Lung (tissue), 12 donors: ENCODE measurements around the gene HSPG2. TPM values are rescaled to one million over a fixed set of nuclear protein-coding genes. Genes with fewer than 3 reads are reported as not detected.

ENCODE experiments used
- ATAC-seq: fragments of 200-7000 bp; cut with Tn5 transposase; one replicate; pipeline ENCODE4 v1.9.1; 2020; ENCODE audit warnings: moderate number of reproducible peaks; ENCODE audit not compliant: insufficient read depth, low FRiP score
- DNase-seq, 3 donors: peaks; one replicate each; pipeline ENCODE4 v3.0.0-alpha.2; 2013 to 2017
- H3K27ac ChIP-seq, 2 donors: one replicate each; pipeline ENCODE4 v1.5.1; 2013; ENCODE audit warnings: mild to moderate bottlenecking in 2 of 2, moderate library complexity in 2 of 2, control low read depth in 1 of 2, inconsistent platforms in 1 of 2, low read depth in 1 of 2, low read length in 1 of 2
- H3K27me3 ChIP-seq, 3 donors: one replicate each; pipeline ENCODE4 v1.5.1; 2013; ENCODE audit warnings: low read length in 2 of 3; ENCODE audit not compliant: control insufficient read depth in 3 of 3, insufficient read depth in 3 of 3
- H3K36me3 ChIP-seq, 4 donors: one replicate each; pipeline ENCODE4 v1.5.1; 2013; ENCODE audit warnings: low read length in 4 of 4, mild to moderate bottlenecking in 1 of 4, moderate library complexity in 1 of 4; ENCODE audit not compliant: control insufficient read depth in 4 of 4, insufficient read depth in 4 of 4
- H3K4me1 ChIP-seq, 5 donors: one replicate each; pipeline ENCODE4 v1.5.1; 2013; ENCODE audit warnings: low read length in 5 of 5, mild to moderate bottlenecking in 2 of 5, moderate library complexity in 1 of 5; ENCODE audit not compliant: control insufficient read depth in 5 of 5, insufficient read depth in 5 of 5
- H3K4me3 ChIP-seq: one replicate; pipeline ENCODE4 v1.5.1; 2013; ENCODE audit warnings: mild to moderate bottlenecking, control low read depth, moderate library complexity
- H3K9ac ChIP-seq, 2 donors: one replicate each; pipeline ENCODE4 v1.5.1; 2013; ENCODE audit warnings: low read length in 2 of 2, control low read depth in 1 of 2; ENCODE audit not compliant: insufficient read depth in 1 of 2
- H3K9me3 ChIP-seq, 4 donors: one replicate each; pipeline ENCODE4 v1.5.1; 2013; ENCODE audit warnings: low read length in 3 of 4, mild to moderate bottlenecking in 1 of 4, moderate library complexity in 1 of 4; ENCODE audit not compliant: control insufficient read depth in 4 of 4, insufficient read depth in 3 of 4
- WGBS, 2 donors: extraction: QIAGEN DNeasy Blood & Tissue Kit; methylation state at CpG; one replicate each; pipeline ENCODE4 v1.1.7; 2013; 5-methylcytosine and 5-hydroxymethylcytosine counted together
- polyA plus RNA-seq, 2 donors: library from polyadenylated mRNA; stranded (reverse); fragments of 200-250 nt; gene quantifications; one replicate each; pipeline ENCODE4 v1.2.1, GENCODE V29; 2013
- total RNA-seq, 2 donors: library from RNA; depleted of rRNA in 1 of 2; stranded (reverse); fragments of >200 nt in 1 of 2; gene quantifications; one replicate each; pipeline ENCODE4 v1.2.1, GENCODE V29; 2014 to 2021
- TF ChIP-seq, protein P1 (sequence below): IDR thresholded peaks from 2 replicates; pipeline ENCODE4 v1.5.1; 2012; ENCODE audit warnings: mild to moderate bottlenecking; ENCODE audit errors: control extremely low read depth, extremely low read depth
- donor health status: control.
- donor health status: control.
- donor health status: Bipolar disorder and iron deficiency.
- donor health status: healthy.
- donor health status: DM: yes; HTN: yes; CAD: no.

The HSPG2 gene
- total and polyA plus RNA-seq, 4 donors: 58.0 to 335 (median 140) TPM

DNA sequence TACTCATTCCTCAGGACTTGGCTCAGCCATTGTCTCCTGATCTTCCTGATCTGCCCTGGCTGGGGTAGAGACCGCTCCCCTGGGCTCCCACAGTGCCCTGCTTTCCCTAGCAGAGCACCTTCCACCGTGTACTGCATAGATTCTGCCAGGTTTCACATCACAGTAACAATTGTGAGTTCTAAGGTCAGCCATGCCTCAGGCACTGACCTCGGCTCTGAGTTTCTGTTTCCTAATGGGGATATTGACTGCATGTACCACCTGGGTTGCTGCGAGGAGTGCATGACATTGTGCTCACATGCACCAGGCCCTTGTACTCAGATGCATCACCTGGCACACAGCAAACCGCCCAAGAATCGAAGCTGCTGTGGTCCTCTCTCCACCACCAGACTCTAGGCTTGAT, 46.0 kb downstream of the HSPG2 start:
- no peaks in the 10 kb centered on the region for H3K9me3 ChIP-seq
- TF ChIP-seq, protein P1, sequence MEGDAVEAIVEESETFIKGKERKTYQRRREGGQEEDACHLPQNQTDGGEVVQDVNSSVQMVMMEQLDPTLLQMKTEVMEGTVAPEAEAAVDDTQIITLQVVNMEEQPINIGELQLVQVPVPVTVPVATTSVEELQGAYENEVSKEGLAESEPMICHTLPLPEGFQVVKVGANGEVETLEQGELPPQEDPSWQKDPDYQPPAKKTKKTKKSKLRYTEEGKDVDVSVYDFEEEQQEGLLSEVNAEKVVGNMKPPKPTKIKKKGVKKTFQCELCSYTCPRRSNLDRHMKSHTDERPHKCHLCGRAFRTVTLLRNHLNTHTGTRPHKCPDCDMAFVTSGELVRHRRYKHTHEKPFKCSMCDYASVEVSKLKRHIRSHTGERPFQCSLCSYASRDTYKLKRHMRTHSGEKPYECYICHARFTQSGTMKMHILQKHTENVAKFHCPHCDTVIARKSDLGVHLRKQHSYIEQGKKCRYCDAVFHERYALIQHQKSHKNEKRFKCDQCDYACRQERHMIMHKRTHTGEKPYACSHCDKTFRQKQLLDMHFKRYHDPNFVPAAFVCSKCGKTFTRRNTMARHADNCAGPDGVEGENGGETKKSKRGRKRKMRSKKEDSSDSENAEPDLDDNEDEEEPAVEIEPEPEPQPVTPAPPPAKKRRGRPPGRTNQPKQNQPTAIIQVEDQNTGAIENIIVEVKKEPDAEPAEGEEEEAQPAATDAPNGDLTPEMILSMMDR: no peak
- 91 to 92% methylated on average over 6 of the region's 6 CpGs for WGBS, 2 donors
- H3K9ac ChIP-seq: no peak overlapping the region
- H3K4me1 ChIP-seq: peaks cover 0 to 3% (median 0%) of the 10 kb centered on the region in 5 donors
- no peak overlapping the region for H3K4me3 ChIP-seq
- DNase-seq (no peak), ATAC-seq (no peak)
- no peaks in the 10 kb centered on the region for H3K27me3 ChIP-seq
- H3K36me3 ChIP-seq: peaks cover 10 to 51% (median 20%) of the 10 kb centered on the region in 4 donors
- H3K27ac ChIP-seq: no peak overlapping the region

DNA sequence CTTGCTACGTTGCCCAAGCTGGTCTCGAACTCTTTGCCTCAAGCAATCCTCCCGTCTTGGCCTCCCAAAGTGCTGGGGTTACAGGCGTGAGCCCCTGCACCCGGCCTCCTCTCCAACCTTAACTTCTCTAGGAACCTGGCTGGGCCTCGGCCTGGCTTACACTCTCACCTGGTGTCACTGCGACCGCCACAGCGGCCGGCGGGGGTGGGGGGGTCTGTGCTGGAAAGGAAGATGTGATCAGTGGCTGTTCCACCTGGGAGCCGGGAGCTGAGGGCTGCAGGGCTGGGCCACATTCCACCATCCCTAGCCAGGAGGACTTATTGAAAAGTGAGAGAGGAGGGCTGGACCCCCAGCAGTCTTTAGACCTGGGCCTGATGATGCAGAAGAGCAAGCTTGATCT, 48.6 kb downstream of the HSPG2 start:
- no peaks in the 10 kb centered on the region for H3K27me3 ChIP-seq
- DNase-seq (no peak), ATAC-seq (no peak)
- H3K9ac ChIP-seq: no peak overlapping the region
- WGBS, 2 donors: 95 to 97% methylated on average over 12 of the region's 12 CpGs
- TF ChIP-seq, protein P1: no peak
- no peak overlapping the region for H3K27ac ChIP-seq
- H3K4me1 ChIP-seq: no peaks in the 10 kb centered on the region
- H3K4me3 ChIP-seq: no peak overlapping the region
- no peaks in the 10 kb centered on the region for H3K9me3 ChIP-seq
- H3K36me3 ChIP-seq: peaks cover 4 to 61% (median 25%) of the 10 kb centered on the region in 4 donors

DNA sequence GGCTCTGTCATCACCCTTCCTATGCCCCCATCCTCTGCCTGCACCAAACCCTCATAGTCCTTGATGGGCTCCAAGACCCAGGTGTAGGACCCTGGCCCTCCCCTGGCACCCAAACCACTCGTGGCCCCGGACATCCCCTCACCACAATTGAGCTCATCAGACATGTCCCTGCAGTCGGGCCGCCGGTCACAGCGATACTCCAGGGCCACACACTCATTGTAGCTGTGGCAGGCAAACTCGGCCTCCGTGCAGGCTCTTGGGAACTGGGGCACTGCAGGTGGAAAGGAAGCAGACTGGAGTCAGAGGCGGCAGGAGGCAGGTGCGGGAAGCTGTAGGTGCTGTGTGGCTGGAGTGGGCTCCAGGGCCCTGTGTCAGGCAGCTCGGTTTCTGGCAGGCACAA, 49.3 kb downstream of the HSPG2 start:
- H3K27me3 ChIP-seq: no peaks in the 10 kb centered on the region
- H3K9me3 ChIP-seq: no peaks in the 10 kb centered on the region
- ATAC-seq (no peak), DNase-seq (no peak)
- no peak overlapping the region for H3K27ac ChIP-seq
- no peaks in the 10 kb centered on the region for H3K4me1 ChIP-seq
- H3K4me3 ChIP-seq: no peak overlapping the region
- TF ChIP-seq, protein P1: no peak
- H3K36me3 ChIP-seq: peaks cover 4 to 56% (median 25%) of the 10 kb centered on the region in 4 donors
- 90 to 95% methylated on average over 11 of the region's 11 CpGs for WGBS, 2 donors
- H3K9ac ChIP-seq: no peak overlapping the region

DNA sequence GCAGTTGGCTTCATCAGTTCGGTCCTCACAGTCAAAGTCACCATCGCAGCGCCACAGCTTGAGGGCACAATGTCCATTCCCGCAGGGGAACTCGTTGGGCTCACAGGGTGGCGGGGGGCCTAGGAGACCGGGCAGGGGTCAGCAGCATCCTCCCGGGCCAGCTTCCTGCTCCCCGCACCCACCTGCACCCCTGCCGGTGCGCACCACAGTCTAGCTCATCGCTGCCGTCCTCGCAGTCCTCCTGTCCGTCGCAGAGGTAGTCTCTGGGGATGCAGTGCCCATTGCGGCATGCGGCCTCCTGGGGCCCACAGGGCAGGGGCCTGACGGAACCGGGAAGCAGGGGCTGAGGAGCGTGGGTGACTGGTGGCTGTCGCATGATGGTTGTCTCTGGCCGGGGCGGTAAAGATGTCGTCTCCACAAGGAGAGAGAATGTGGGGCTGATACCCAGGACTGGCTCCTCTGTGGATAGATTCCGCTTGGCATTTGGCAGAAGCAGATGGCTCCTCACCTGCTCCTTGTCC, 49.8 kb downstream of the HSPG2 start:
- H3K4me1 ChIP-seq: no peaks in the 10 kb centered on the region
- H3K36me3 ChIP-seq: peaks cover 4 to 56% (median 25%) of the 10 kb centered on the region in 4 donors
- WGBS, 2 donors: 91 to 92% methylated on average over 26 of the region's 26 CpGs
- H3K9me3 ChIP-seq: no peaks in the 10 kb centered on the region
- DNase-seq (no peak), ATAC-seq (no peak)
- TF ChIP-seq, protein P1: no peak
- no peaks in the 10 kb centered on the region for H3K27me3 ChIP-seq
- H3K27ac ChIP-seq: no peak overlapping the region
- no peak overlapping the region for H3K4me3 ChIP-seq
- no peak overlapping the region for H3K9ac ChIP-seq
